Measurements from ENCODE around the gene PTK7.
"Not testable (repeated sequence)": the region's sequence is repeated elsewhere in the genome, so short reads cannot be mapped to it uniquely, and the experiment has no call there.

Gene PTK7

GRCh38 chr6:43113431-43114260 lies 37.5 kb downstream of the PTK7 start:
- no peak for DNase-seq (ENCODE audit: low read depth in 2 of 3, low spot score in 2 of 3)

GRCh38 chr6:43115365-43115764 lies 39.3 kb downstream of the PTK7 start:
- no peak for DNase-seq (ENCODE audit: low read depth in 2 of 3, low spot score in 2 of 3)

- not testable (repeated sequence) for DNase-seq (ENCODE audit: low read depth in 2 of 3, low spot score in 2 of 3)
Measured at GRCh38 chr6:43117466-43117865, 41.4 kb downstream of the PTK7 start.

DNA sequence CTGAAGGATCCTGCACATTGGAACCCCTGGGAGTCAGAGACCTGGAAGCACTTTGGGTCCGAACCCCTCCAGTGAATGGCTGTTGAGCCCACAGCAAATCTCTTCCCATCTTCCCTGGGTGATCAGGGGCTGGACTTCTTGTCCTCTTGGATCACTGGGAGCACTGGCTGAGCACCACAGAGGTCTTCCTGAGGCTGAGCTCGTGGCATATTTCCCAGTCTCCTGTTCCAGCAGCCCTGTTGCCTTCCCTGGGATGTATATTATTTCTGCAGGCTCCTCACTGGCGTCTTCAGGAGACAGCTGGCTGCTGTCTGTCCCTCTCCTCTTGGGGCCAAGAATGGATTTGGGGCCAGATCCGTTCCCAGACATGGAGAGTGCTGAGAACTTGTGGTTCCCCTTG lies 43.4 kb downstream of the PTK7 start:
- DNase-seq (ENCODE audit: low read depth in 2 of 3, low spot score in 2 of 3), result no peak

GRCh38 chr6:43120101-43120763 lies 44.1 kb downstream of the PTK7 start:
- no peak for DNase-seq (ENCODE audit: low read depth in 2 of 3, low spot score in 2 of 3)

DNA sequence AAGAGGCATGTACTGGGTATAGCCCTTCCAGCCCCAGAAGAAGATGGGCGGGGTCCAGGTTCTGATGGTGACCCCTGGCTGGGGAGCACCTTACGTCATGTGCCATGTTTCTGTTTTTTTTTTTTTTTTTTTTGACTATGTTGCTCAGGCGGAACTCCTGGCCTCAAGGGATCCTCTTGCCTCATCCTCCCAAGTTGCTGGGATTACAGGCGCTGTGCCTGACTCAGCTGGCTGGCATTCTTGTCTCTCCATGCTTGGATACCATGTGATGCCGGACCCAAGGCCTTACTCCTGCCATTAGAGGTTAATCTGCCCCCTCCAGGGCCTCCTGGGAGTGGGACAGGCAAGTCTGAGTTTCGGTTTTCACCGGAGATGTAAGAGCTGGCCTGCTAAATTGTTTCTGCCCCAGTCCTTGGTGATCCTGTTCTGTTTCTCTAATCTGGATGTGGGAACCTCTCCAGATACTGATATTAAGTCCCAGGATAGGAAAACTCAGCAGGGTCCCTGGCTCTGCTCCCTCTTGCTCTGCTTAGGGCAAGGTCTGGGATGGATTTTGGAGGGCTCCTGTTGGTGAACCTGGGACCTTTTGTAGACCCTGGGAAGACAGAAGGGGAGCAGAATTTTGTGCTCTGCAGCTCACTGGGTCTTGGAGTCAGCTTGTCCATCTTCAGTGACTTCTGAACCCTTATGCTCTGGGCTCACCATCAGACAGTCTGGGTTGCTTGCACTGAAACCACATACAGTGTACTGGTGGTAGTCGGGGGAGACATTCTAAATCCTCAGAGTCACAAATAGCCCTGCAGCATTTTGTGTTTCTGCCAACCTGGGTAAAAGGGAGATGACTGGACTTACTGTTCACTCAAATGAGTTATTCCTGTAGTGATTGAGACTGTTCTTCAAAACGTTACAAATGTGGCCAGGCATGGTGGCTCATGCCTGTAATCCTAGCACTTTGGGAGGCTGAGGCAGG lies 45.1 kb downstream of the PTK7 start:
- DNase-seq (ENCODE audit: low read depth in 2 of 3, low spot score in 2 of 3), result no peak

DNA sequence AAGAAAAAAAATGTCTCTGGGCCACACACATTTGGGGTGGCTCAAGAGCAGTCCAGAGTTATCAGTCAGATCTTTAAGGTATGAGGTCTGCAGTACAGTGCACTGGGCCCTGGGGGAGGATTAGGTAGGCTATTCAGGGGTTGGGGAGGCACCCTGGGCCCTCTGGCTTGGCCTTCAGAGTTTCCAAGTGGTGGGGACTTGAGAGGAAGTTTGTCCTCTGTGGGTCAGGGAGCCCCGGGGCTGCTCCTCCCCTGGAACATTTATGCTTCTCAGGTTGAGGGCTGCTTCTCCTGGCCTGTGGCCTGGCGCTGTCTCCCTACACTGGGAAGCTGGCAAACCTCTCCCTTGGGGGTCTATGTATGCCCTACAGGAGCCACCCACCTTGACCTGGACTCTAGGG lies 46.0 kb downstream of the PTK7 start:
- no peak for DNase-seq (ENCODE audit: low read depth in 2 of 3, low spot score in 2 of 3)

DNA sequence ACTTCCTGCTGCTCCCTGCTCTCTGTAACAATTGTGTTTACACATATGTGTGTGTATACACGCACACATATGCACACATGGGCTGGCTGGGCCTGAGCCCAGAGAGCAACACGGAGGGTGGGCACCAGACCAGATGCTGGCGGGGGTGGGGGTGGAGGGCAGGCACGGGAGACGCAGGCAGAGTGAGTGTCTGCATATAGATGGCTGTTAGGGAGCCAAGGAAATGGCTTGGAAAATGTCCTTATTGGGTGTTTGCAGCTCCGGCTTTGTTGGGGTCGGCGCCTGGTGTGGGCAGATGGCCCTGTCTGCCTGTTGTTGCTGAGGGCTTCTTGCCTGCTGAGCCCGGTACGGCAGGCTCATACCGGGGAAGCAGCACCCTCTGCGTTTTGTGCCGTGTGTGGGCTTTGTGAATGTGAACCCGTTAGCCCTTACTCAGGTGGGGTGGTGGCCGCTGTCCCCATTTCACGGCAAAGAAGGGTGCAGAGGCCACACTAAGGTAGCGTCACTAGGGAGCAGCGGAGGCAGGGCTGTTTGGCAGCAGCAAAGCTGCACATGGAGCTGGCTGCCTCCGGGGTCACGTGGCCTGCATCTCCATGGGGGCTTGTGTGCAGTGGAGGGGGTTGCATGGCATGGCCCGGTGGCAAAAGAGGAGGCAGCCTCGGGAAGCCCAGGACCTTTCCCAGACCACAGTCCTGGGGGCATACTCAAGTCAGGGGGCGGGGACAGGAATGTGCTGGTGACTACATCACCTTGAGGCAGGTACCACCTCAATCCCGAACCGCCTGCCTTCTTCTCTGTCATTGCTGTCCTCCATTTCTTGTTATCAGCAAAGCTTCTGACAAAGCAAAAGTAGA lies 47.6 kb downstream of the PTK7 start:
- no peak for DNase-seq (ENCODE audit: low read depth in 2 of 3, low spot score in 2 of 3)

- DNase-seq (ENCODE audit: low read depth in 2 of 3, low spot score in 2 of 3), result no peak
Measured at GRCh38 chr6:43124481-43124880, 48.4 kb downstream of the PTK7 start.

DNA sequence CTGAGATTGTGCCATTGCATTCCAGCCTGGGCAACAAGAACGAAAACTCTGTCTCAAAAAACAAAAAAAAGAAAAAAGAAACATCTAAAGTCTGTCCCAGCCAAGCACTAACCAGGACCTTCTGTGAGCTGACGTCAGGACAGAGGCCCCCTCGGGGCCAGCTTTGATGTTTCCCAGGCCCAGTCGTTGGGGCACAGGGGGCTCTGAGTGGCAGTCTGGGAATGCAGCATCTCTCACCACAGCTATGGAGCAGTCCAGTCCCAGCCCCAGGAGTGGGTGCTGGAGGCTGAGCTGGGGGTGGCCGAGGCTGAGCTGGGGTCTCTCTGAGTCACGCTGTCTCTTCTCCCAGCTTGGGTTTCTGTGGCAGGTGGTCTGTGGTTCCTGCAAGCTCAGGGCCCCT lies 49.0 kb downstream of the PTK7 start:
- DNase-seq (ENCODE audit: low read depth in 2 of 3, low spot score in 2 of 3), result no peak

DNA sequence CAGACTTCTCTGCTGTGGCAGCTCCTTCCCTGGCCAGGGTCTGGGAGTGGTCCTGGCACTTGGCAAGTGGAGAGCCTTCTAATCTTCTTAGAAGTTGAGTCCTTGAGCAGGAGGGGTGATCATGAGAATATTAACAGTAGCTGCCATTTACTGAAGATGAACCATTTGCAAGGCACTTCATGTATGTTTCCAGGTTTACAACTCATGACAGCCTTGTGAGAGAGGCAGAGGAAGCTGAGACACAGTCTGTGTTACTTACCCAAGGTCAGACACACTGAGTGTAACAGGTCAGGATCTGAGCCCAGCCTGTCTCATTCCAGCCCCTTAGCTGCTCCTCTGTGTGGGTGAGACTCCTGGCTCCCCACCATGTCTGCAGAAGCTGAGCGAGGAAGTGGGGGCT lies 49.4 kb downstream of the PTK7 start:
- DNase-seq (ENCODE audit: low read depth in 2 of 3, low spot score in 2 of 3), result no peak

GRCh38 chr6:43127180-43127579 lies 51.1 kb downstream of the PTK7 start:
- DNase-seq (ENCODE audit: low read depth in 2 of 3, low spot score in 2 of 3), result no peak

DNA sequence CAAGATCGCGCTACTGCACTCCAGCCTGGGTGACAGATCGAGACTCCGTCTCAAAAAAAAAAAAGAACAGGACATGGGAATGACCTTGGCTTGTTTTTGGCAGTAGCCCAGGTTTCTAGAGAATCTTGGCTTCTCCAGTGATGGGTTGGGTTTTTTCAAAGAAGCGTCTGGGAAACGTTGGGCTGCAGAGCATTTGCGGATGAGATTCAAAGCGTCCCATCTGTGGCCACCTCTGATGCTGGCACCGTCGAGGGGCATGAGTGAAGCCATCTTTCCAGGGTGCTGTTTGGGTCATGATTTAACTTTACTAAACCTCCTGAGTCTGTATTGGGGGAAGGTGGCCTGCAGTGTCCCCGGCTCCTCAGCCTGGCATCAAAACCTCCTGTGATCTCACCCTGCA lies 51.8 kb downstream of the PTK7 start:
- no peak for DNase-seq (ENCODE audit: low read depth in 2 of 3, low spot score in 2 of 3)

DNA sequence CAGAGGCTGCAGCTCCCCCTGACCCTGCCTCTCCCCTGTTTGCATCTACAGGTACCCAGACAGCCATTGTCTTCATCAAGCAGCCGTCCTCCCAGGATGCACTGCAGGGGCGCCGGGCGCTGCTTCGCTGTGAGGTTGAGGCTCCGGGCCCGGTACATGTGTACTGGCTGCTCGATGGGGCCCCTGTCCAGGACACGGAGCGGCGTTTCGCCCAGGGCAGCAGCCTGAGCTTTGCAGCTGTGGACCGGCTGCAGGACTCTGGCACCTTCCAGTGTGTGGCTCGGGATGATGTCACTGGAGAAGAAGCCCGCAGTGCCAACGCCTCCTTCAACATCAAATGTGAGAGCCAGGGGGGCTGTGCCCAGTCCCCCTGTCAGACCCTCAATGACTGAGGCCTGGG lies 52.8 kb downstream of the PTK7 start:
- DNase-seq (ENCODE audit: low read depth in 2 of 3, low spot score in 2 of 3), result no peak

DNA sequence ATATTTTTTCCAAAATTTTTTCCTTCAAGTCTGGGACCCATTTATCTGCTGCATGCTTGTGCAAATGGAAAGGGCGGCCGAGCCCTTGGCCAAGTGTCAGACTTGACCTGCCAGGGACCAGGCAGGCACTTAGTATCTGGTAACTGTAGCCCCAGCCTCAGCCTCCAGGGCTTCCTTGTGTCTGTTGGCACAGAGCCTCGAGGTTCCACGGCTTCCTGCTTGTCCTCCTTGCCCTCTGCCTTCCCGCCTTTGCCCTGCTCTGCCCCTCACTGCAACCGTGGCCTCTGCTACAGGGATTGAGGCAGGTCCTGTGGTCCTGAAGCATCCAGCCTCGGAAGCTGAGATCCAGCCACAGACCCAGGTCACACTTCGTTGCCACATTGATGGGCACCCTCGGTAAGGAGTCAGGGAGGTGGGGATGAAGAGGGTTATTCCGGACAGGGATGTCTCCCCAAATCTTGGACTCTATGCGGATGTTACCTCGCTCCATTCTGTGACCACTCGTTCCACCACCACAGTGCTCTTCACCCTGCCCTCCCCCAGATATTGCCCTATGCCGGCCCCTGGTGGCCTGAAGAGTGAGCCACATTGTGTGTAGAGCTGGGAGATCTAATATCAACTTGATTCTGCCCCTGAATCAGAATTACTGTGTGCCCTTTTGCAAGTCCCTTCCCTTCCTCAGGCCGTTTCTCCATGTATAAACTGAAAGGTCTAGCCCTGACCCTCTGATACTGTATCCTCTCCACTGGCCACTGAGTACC lies 53.5 kb downstream of the PTK7 start:
- DNase-seq (ENCODE audit: low read depth in 2 of 3, low spot score in 2 of 3), result no peak

- DNase-seq (ENCODE audit: low read depth in 2 of 3, low spot score in 2 of 3), result no peak
Measured at GRCh38 chr6:43130429-43130828, 54.3 kb downstream of the PTK7 start.

- not testable (repeated sequence) for DNase-seq (ENCODE audit: low read depth in 2 of 3, low spot score in 2 of 3)
Measured at GRCh38 chr6:43131379-43131778, 55.3 kb downstream of the PTK7 start.

- DNase-seq (ENCODE audit: low read depth in 2 of 3, low spot score in 2 of 3), result no peak
Measured at GRCh38 chr6:43138267-43138666, 62.2 kb downstream of the PTK7 start.

DNA sequence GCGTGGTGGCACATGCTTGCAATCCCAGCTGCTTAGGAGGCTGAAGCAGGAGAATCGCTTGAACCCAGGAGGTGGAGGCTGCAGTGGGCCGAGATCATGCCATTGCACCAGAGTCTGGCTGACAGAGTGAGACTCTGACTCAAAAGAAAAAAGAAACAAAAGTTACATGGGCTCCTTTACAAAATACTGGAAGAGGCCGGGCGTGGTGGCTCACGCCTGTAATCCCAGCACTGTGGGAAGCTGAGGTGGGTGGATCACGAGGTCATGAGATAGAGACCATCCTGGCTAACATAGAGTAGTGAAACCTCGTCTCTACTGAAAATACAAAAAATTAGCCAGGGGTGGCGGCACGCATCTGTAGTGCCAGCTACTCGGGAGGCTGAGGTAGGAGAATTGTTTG lies 63.9 kb downstream of the PTK7 start:
- not testable (repeated sequence) for DNase-seq (ENCODE audit: low read depth in 2 of 3, low spot score in 2 of 3)

DNA sequence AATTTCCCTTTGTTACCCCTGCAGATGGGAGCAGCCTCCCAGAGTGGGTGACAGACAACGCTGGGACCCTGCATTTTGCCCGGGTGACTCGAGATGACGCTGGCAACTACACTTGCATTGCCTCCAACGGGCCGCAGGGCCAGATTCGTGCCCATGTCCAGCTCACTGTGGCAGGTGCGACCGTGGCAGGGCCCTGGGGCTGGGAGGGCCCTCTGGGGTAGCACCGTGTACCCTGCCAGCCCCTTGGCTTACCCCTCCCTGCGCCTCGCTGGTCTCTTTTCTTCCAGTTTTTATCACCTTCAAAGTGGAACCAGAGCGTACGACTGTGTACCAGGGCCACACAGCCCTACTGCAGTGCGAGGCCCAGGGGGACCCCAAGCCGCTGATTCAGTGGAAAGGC lies 65.5 kb downstream of the PTK7 start:
- DNase-seq (ENCODE audit: low read depth in 2 of 3, low spot score in 2 of 3), result no peak
